GM18907 (cell line): Measurements from ENCODE around the gene LBH.

ENCODE experiments used
- ATAC-seq: cut with Tn5 transposase; IDR thresholded peaks from one replicate; pipeline ENCODE4 v1.9.1; 2021; ENCODE audit warnings: mild to moderate bottlenecking, moderate library complexity; ENCODE audit not compliant: unreplicated experiment

Gene LBH

DNA sequence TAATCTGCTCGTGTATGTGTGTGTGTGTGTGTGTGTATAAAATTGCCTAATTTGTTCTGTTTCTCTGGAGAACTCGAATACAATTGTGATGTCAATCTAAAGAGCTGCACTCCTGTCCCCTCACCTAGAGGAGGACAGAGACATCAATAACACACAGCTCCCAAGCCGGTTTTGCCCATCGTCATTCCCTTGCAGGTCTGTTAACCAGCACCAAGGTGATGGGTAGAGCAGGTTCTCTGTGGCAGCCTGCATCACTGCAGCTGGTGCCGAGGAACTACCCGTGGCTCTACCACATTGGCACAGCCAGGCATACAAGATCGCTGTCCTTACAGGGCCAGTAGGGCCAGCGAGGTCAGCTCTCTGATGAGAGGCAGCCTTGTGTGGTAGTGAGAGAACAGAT, 41.0 kb downstream of the LBH start:
- no peak for ATAC-seq

- ATAC-seq = no peak
Observed at GRCh38 chr2:30272761-30273573, 41.6 kb downstream of the LBH start.

GRCh38 chr2:30273574-30273929, 42.2 kb downstream of the LBH start:
- no peak for ATAC-seq

DNA sequence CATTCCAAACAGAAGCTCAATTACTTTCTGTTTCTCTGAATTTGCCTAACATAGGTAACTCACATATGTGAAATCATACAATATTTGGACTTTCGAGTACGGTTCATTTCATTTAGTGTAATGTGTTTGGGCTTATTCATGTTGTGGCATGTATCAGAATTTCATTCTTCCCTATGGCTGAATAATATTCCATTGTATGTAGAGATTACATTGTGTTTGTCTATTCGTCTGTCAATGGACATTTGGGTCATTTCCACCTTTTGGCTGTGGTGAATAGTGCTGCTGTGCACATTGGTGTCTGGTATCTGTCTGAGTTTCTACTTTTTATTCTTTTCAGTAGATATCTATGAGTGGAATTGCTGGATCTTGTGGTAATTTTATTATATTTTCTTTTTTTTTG, 43.9 kb downstream of the LBH start:
- no peak for ATAC-seq

GRCh38 chr2:30276455-30276911, 45.1 kb downstream of the LBH start:
- ATAC-seq = peak; percentile 79

- ATAC-seq = no peak
Observed at GRCh38 chr2:30277582-30277981, 46.2 kb downstream of the LBH start.

GRCh38 chr2:30278419-30278818, 47.1 kb downstream of the LBH start:
- no peak for ATAC-seq

DNA sequence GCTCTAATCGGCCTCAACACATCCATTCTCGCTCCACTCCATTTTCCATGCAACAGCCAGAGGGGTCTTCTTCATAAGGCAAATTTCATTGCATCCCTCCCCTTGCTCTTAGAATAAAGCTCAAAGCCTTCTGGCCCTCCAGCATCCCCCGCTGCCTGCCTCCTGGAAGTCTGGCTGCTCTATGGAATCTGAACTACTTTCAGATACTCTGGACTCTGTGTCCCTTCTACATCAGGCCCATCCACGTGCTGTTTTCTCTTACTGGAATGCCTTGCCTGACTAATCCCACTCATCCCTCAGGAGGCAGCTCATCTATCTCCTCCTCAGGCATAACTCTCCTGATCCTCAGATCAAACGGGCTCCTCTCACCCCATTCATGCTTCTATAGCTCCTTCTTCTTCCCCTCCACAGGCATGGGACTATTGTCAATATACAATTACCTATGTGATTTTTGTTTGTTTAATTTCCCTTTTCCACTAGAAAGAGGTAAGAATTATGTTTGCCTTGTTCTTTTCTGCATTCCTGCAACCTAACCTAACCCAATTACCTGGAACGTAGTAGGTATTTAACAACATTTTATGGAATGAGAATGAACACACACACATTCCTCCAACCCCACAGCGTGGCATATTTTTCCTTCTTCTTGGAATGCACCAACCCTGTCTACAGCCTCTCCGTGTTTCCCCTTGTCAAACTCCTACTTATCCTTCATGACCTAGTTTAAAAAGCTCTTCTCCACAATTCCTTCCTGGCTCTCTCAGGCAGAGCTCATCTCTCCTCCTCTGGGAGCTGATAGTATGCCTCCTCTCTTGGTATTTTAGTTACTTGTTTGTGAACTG, 49.5 kb downstream of the LBH start:
- no peak for ATAC-seq

DNA sequence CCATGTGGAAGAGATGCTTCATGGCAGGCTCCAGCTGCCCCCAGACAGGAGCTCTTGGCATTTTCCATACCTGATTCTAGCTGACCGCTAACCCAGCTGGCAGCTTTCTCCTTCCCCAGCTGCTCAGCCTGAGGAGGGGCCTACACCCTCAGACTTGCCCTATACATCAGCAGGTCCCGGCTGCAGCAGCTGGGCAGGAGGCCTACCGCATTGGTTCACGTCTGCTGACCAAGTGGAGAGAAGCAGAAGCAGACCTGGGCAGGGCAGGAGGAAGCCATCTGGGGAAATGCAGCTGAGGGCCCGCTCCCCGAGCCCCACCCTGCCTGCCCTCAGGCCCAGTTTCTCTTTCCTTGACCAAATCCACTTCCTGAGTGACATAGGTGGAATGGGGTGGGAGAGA, 50.7 kb downstream of the LBH start:
- ATAC-seq = peak; percentile 73

GRCh38 chr2:30282721-30283120, 51.4 kb downstream of the LBH start:
- ATAC-seq = no peak

- no peak for ATAC-seq
Observed at GRCh38 chr2:30283931-30284565, 52.7 kb downstream of the LBH start.

GRCh38 chr2:30285758-30286157, 54.4 kb downstream of the LBH start:
- ATAC-seq = no peak

DNA sequence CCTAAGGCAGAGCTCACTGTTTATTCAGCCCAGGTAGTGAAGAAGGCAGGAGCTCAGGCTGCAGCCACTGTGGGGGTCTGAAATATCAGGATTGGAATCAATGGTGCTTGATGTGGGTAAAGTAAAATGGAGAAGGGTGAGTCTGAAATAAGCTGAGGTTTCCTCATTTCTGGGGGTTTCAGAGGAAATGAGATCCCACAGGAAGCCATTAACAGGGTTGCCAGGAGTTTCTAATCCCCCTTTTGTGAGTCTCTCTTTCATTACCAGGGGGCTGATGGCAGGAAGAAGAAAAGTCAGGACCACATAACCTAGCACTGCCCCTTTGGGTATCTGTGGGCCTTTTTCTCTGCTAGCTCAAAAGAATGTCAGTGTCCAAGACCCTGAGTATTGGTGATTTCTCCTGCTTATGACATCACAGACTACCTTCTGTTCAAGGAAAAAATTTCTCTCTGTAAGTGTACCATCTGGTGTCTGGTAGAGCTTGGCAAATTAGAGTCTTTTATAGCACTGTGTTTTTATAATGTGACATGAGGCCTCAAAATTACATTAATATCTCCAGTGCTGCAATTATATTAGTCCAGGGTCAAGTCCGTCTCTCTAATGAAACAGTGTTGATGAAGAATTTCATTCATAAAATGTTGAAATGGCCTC, 56.0 kb downstream of the LBH start:
- ATAC-seq = peak; percentile 24

DNA sequence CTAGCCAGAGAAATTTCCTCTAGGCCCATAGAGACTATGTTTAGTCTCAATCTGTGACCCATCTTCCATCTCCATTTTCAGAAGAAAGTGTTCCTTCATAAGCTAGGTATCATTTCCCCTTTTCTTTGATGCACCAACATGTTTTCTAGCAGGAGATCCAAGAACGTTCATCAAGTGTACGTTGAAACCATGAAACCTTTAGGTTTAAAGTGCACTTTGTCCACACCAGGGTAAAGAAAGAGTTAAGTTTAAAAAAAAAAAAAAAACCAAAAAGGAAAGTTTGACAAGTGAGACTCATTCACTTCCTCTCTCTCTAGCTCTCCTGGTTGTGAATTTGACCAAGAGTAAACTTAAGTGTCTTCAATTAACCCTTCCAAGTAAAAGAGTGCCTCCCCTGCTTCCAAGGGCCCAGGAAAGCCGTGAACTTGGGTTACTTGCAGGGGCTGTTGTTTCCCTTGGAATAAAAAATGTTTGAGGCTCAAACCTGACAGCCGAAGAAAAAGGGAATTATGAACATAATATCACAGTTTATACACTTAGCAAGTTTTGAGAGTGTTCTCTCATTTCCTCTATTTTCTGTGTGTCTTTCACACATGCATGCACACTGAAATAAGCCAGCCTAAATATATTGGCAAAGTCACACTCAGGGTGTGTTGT, 56.7 kb downstream of the LBH start:
- ATAC-seq = peak; percentile 64

DNA sequence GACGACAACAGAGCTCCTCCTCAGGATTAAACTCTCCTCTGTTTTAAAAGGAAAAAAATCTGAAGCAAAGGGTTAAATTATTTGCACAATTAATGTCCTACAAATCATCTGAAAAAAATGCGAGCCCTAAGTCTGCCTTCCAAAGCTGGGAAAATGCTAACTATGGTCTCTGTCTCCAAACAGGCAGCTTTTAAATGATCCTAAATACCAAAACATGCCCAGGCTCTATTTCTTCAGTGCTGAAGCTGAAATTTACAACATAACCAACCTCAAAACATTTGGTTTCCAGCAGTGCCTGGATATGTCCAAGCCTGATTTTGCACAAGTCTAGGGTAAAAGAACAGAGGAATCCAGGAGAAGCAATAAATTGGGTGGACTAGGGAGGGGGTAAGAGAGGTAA, 57.2 kb downstream of the LBH start:
- ATAC-seq = no peak

- no peak for ATAC-seq
Observed at GRCh38 chr2:30293303-30293921, 62.1 kb downstream of the LBH start.

- no peak for ATAC-seq
Observed at GRCh38 chr2:30294133-30294532, 62.8 kb downstream of the LBH start.

DNA sequence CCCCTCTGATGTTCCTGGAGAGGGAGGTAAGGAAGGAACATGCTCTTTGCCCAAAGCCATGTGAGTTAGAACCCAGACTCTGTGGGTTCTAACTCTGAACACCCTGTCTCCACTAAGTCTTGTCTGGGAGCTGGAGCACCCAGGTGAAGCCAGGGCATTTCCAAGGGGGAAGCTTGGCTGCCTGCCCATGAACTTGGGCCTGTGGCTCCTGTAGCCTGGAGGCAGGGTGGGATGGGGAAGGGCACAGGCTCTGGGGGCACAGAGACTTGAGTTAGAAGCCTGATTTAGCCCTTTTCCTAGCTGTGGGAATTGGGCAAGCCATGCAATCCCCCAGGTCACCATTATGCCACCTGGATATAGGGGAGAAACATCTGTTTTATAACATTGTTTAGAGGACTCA, 65.2 kb downstream of the LBH start:
- no peak for ATAC-seq

- ATAC-seq = no peak
Observed at GRCh38 chr2:30298302-30298701, 67.0 kb downstream of the LBH start.

GRCh38 chr2:30300122-30300455, 68.8 kb downstream of the LBH start:
- ATAC-seq = no peak
